ENCODE data around the gene SLC22A2. TPM values are rescaled to one million over a fixed set of nuclear protein-coding genes. Genes with fewer than 3 reads are reported as not detected.

Gene SLC22A2
- total and polyA plus RNA-seq, 4 donors: not detected

GRCh38 chr6:160265869-160266476, 7.4 kb upstream of the SLC22A2 start:
- no peak for TF ChIP-seq CTCF (IDR thresholded peaks at IDR 0.05; ENCODE audit: low read depth, low read length, missing input control)
- no peak for TF ChIP-seq REST (IDR thresholded peaks at IDR 0.05)
- TF ChIP-seq GABPA (IDR thresholded peaks at IDR 0.05 in 1 of 2, conservative IDR thresholded peaks at IDR 0.05 in 1 of 2): no peak
- TF ChIP-seq ATF3 (IDR thresholded peaks at IDR 0.05): no peak
- no peak for TF ChIP-seq RXRA (IDR thresholded peaks at IDR 0.05)
- TF ChIP-seq MAX (IDR thresholded peaks at IDR 0.05): no peak
- no peak for TF ChIP-seq HNF4G (IDR thresholded peaks at IDR 0.05)
- TF ChIP-seq TAF1 (conservative IDR thresholded peaks at IDR 0.05): no peak
- no peak for TF ChIP-seq JUND (IDR thresholded peaks at IDR 0.05)
- Histone ChIP-seq H3K9ac (ENCODE audit: low read depth in 1 of 2, low read length in 2 of 2) (no peak overlapping the region), H3K4me3 (ENCODE audit: low read depth in 1 of 3, low read length in 3 of 3) (no peak overlapping the region), H3K36me3 (ENCODE audit: control insufficient read depth in 4 of 4, insufficient read depth in 3 of 4, low read depth in 1 of 4, low read length in 3 of 4) (no peaks in the 10 kb centered on the region), H3K27ac (ENCODE audit: low read depth in 1 of 2, low read length in 2 of 2) (no peak overlapping the region), H3K9me3 (ENCODE audit: control insufficient read depth in 4 of 4, low read length in 3 of 4) (no peaks in the 10 kb centered on the region), H3K27me3 (ENCODE audit: control insufficient read depth in 4 of 4, insufficient read depth in 4 of 4, low read length in 3 of 4) (no peaks in the 10 kb centered on the region), H3K4me1 (ENCODE audit: control insufficient read depth in 4 of 4, insufficient read depth in 4 of 4, low read length in 3 of 4) (no peaks in the 10 kb centered on the region)
- DNase-seq (ENCODE audit: low spot score): no peak
- 84% methylated on average over 6 of the region's 6 CpGs for WGBS

- no peaks in the 10 kb centered on the region for H3K36me3 ChIP-seq (ENCODE audit: control insufficient read depth in 4 of 4, insufficient read depth in 3 of 4, low read depth in 1 of 4, low read length in 3 of 4)
- DNase-seq (ENCODE audit: low spot score): no peak
- WGBS: 83% methylated on average over 7 of the region's 7 CpGs
- no peaks in the 10 kb centered on the region for H3K9me3 ChIP-seq (ENCODE audit: control insufficient read depth in 4 of 4, low read length in 3 of 4)
- TF ChIP-seq TAF1 (conservative IDR thresholded peaks at IDR 0.05) (no peak), GABPA (IDR thresholded peaks at IDR 0.05 in 1 of 2, conservative IDR thresholded peaks at IDR 0.05 in 1 of 2) (no peak), EGR1 (IDR thresholded peaks at IDR 0.05; ENCODE audit: low read depth in 2 of 2) (no peak), ZBTB33 (IDR thresholded peaks at IDR 0.05) (no peak), SP1 (IDR thresholded peaks at IDR 0.05) (no peak), FOXA2 (IDR thresholded peaks at IDR 0.05) (no peak), JUND (IDR thresholded peaks at IDR 0.05) (no peak), HNF4A (conservative IDR thresholded peaks at IDR 0.05) (no peak), YY1 (IDR thresholded peaks at IDR 0.05) (no peak), NR2F2 (IDR thresholded peaks at IDR 0.05) (no peak)
- no peak overlapping the region for H3K4me3 ChIP-seq (ENCODE audit: low read depth in 1 of 3, low read length in 3 of 3)
- no peak overlapping the region for H3K9ac ChIP-seq (ENCODE audit: low read depth in 1 of 2, low read length in 2 of 2)
- no peak overlapping the region for H3K27ac ChIP-seq (ENCODE audit: low read depth in 1 of 2, low read length in 2 of 2)
- no peaks in the 10 kb centered on the region for H3K4me1 ChIP-seq (ENCODE audit: control insufficient read depth in 4 of 4, insufficient read depth in 4 of 4, low read length in 3 of 4)
- no peaks in the 10 kb centered on the region for H3K27me3 ChIP-seq (ENCODE audit: control insufficient read depth in 4 of 4, insufficient read depth in 4 of 4, low read length in 3 of 4)
Observed at GRCh38 chr6:160264061-160264612, 5.5 kb upstream of the SLC22A2 start.

Measured in liver (tissue), 9 donors.